ENCODE results near the gene JUP. TPM values are rescaled to one million over a fixed set of nuclear protein-coding genes. Genes with fewer than 3 reads are reported as not detected.

The JUP gene
- total and polyA plus RNA-seq, 2 of the 13 experiments (the other 11 are each of a cell fraction or from before 2014, with no cell fraction given) = 12.1 to 20.6 TPM

DNA sequence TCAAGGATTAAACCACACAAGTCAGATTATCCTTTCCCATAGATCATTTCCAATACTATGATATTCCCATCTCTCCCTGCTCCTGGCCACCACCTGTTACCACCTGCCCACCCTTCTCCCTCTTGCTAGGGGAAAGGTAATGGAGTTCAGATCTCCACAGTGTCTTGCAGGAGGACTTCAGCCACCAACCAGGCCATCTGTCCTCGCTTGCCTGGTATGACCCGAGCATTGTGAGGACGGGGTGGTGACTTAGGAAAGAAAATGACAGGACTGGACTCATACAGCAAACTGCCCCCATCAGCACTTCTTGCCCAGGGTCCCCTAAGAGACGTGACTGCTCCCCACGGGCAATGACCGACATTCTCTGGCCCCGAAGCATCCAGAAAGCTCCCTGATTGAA is 37.1 kb upstream of the JUP start (continued):
- TF ChIP-seq ZNF138 (CRISPR knock-in tag; IDR thresholded peaks at IDR 0.05; ENCODE audit: low read depth) = 0 out of 2 replicates have a peak, but pooled peaks have one; percentile 19
- no peak for TF ChIP-seq SOX6 (IDR thresholded peaks at IDR 0.05)
- peak; percentile 1; the same call in 1 of the 2 replicates for TF ChIP-seq SOX6 (CRISPR knock-in tag; IDR thresholded peaks at IDR 0.05)
- no peak for TF ChIP-seq XBP1 (CRISPR knock-in tag; IDR thresholded peaks at IDR 0.05)
- TF ChIP-seq KAT8 (CRISPR knock-in tag; IDR thresholded peaks at IDR 0.05) = no peak
- no peak for TF ChIP-seq ZNF136 (CRISPR knock-in tag; IDR thresholded peaks at IDR 0.05; ENCODE audit: low read depth)
- TF ChIP-seq JUN (CRISPR knock-in tag; IDR thresholded peaks at IDR 0.05) = no peak
- TF ChIP-seq, protein P1, sequence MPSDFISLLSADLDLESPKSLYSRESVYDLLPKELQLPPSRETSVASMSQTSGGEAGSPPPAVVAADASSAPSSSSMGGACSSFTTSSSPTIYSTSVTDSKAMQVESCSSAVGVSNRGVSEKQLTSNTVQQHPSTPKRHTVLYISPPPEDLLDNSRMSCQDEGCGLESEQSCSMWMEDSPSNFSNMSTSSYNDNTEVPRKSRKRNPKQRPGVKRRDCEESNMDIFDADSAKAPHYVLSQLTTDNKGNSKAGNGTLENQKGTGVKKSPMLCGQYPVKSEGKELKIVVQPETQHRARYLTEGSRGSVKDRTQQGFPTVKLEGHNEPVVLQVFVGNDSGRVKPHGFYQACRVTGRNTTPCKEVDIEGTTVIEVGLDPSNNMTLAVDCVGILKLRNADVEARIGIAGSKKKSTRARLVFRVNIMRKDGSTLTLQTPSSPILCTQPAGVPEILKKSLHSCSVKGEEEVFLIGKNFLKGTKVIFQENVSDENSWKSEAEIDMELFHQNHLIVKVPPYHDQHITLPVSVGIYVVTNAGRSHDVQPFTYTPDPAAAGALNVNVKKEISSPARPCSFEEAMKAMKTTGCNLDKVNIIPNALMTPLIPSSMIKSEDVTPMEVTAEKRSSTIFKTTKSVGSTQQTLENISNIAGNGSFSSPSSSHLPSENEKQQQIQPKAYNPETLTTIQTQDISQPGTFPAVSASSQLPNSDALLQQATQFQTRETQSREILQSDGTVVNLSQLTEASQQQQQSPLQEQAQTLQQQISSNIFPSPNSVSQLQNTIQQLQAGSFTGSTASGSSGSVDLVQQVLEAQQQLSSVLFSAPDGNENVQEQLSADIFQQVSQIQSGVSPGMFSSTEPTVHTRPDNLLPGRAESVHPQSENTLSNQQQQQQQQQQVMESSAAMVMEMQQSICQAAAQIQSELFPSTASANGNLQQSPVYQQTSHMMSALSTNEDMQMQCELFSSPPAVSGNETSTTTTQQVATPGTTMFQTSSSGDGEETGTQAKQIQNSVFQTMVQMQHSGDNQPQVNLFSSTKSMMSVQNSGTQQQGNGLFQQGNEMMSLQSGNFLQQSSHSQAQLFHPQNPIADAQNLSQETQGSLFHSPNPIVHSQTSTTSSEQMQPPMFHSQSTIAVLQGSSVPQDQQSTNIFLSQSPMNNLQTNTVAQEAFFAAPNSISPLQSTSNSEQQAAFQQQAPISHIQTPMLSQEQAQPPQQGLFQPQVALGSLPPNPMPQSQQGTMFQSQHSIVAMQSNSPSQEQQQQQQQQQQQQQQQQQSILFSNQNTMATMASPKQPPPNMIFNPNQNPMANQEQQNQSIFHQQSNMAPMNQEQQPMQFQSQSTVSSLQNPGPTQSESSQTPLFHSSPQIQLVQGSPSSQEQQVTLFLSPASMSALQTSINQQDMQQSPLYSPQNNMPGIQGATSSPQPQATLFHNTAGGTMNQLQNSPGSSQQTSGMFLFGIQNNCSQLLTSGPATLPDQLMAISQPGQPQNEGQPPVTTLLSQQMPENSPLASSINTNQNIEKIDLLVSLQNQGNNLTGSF (CRISPR knock-in tag; IDR thresholded peaks at IDR 0.05) = no peak
- TF ChIP-seq ZNF773 (CRISPR knock-in tag; IDR thresholded peaks at IDR 0.05; ENCODE audit: borderline replicate concordance) = no peak
- TF ChIP-seq ELF4 (CRISPR knock-in tag; IDR thresholded peaks at IDR 0.05; ENCODE audit: borderline replicate concordance) = no peak
- TF ChIP-seq NFRKB (IDR thresholded peaks at IDR 0.05) = no peak
- TF ChIP-seq MXD4 (CRISPR knock-in tag; IDR thresholded peaks at IDR 0.05) = no peak
- TF ChIP-seq TCF7 (IDR thresholded peaks at IDR 0.05; ENCODE audit: low read depth) = no peak
- TF ChIP-seq ZNF652 (CRISPR knock-in tag; IDR thresholded peaks at IDR 0.05; ENCODE audit: borderline replicate concordance, low read depth) = no peak
- TF ChIP-seq, protein P2, sequence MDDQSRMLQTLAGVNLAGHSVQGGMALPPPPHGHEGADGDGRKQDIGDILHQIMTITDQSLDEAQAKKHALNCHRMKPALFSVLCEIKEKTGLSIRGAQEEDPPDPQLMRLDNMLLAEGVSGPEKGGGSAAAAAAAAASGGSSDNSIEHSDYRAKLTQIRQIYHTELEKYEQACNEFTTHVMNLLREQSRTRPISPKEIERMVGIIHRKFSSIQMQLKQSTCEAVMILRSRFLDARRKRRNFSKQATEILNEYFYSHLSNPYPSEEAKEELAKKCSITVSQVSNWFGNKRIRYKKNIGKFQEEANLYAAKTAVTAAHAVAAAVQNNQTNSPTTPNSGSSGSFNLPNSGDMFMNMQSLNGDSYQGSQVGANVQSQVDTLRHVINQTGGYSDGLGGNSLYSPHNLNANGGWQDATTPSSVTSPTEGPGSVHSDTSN (CRISPR knock-in tag; IDR thresholded peaks at IDR 0.05; ENCODE audit: borderline replicate concordance) = no peak
- TF ChIP-seq HIVEP1 (CRISPR knock-in tag; IDR thresholded peaks at IDR 0.05) = no peak
- TF ChIP-seq PITX1 (CRISPR knock-in tag; IDR thresholded peaks at IDR 0.05) = 0 out of 2 replicates have a peak, but pooled peaks have one; percentile 13
- no peak for TF ChIP-seq SP140L (CRISPR knock-in tag; IDR thresholded peaks at IDR 0.05; ENCODE audit: borderline replicate concordance)
